ENCODE results near the gene SLC17A7. TPM values are rescaled to one million over a fixed set of nuclear protein-coding genes. Genes with fewer than 3 reads are reported as not detected.
A peak's percentile ranks its signal among the peaks of the same experiment; 100 is the strongest.

SLC17A7 gene
- total and polyA plus RNA-seq, 9 of the 15 experiments (the other 6 are each of a cell fraction or from before 2014, with no cell fraction given) = 1.1 to 15.7 (median 2.4) TPM

DNA sequence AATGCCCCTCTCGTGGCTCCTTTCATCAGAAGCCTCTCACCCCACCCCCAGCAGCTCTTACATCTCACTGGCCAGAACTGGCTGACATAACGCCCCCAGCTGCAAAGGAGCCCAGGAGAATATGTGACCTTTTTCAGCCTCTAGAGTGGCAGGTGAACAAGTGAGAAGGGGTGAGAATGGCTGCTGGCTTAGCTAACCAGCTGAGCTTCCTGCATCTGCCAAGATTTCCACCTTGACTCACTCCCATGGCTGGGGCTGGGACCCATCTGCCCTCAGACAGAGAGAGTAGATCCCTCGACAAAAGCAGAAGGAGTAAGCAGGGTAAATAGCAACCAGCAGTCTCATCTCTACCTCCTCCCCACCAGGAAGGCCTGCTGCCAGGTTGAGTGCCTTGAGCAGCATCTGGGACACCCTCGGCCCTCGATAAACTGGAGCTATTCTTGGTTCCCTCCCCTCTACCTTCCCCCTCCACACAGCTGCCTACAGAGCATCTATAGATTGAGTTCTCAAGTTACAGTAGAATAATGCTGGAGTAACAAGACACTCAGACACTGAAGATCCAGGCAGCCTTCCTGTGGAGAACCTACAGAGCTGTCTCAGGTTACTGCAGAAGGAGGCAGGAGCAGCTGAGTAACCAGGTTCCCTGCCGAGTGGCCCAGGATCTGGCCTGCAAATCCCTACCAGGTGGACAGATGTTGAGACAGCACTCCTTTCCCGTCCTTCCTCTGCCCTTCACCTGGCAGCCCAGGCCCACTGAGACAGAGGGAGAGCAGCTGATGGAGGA is 37.7 kb downstream of the SLC17A7 start (continued):
- no peak for TF ChIP-seq FIP1L1 (IDR thresholded peaks at IDR 0.05; ENCODE audit: low read depth, low read length, poor library complexity, severe bottlenecking)
- peak in 1 of 2 experiments; percentile 46; a peak in 1 of 4 replicates for TF ChIP-seq FOXA3 (CRISPR knock-in tag; conservative IDR thresholded peaks at IDR 0.05 in 1 of 2, IDR thresholded peaks at IDR 0.05 in 1 of 2)
- no peak for TF ChIP-seq CBX1 (IDR thresholded peaks at IDR 0.05; ENCODE audit: low read depth)
- TF ChIP-seq, protein P1, sequence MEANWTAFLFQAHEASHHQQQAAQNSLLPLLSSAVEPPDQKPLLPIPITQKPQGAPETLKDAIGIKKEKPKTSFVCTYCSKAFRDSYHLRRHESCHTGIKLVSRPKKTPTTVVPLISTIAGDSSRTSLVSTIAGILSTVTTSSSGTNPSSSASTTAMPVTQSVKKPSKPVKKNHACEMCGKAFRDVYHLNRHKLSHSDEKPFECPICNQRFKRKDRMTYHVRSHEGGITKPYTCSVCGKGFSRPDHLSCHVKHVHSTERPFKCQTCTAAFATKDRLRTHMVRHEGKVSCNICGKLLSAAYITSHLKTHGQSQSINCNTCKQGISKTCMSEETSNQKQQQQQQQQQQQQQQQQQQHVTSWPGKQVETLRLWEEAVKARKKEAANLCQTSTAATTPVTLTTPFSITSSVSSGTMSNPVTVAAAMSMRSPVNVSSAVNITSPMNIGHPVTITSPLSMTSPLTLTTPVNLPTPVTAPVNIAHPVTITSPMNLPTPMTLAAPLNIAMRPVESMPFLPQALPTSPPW (CRISPR knock-in tag; IDR thresholded peaks at IDR 0.05) = no peak
- no peak for TF ChIP-seq ZBTB49 (CRISPR knock-in tag; IDR thresholded peaks at IDR 0.05; ENCODE audit: borderline replicate concordance)
- no peak for TF ChIP-seq ZNF217 (CRISPR knock-in tag; IDR thresholded peaks at IDR 0.05)
- TF ChIP-seq RBBP5 (IDR thresholded peaks at IDR 0.05; ENCODE audit: borderline replicate concordance, insufficient read depth, low read length, poor library complexity, severe bottlenecking) = peak; percentile 28
- TF ChIP-seq, protein P2, sequence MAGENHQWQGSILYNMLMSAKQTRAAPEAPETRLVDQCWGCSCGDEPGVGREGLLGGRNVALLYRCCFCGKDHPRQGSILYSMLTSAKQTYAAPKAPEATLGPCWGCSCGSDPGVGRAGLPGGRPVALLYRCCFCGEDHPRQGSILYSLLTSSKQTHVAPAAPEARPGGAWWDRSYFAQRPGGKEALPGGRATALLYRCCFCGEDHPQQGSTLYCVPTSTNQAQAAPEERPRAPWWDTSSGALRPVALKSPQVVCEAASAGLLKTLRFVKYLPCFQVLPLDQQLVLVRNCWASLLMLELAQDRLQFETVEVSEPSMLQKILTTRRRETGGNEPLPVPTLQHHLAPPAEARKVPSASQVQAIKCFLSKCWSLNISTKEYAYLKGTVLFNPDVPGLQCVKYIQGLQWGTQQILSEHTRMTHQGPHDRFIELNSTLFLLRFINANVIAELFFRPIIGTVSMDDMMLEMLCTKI (IDR thresholded peaks at IDR 0.05; ENCODE audit: partially characterized antibody) = no peak
- no peak for TF ChIP-seq PHF20 (IDR thresholded peaks at IDR 0.05; ENCODE audit: partially characterized antibody)
- no peak for TF ChIP-seq YBX1 (IDR thresholded peaks at IDR 0.05)
- no peak for TF ChIP-seq ZNF644 (tag; IDR thresholded peaks at IDR 0.05; ENCODE audit: low read depth)
- TF ChIP-seq CTBP1 (IDR thresholded peaks at IDR 0.05; ENCODE audit: borderline replicate concordance) = 0 out of 2 replicates have a peak, but pooled peaks have one; percentile 41
- no peak for TF ChIP-seq ZNF699 (CRISPR knock-in tag; IDR thresholded peaks at IDR 0.05; ENCODE audit: insufficient replicate concordance)
- no peak for TF ChIP-seq ZNF444 (CRISPR knock-in tag; IDR thresholded peaks at IDR 0.05)
- no peak for TF ChIP-seq OTX1 (CRISPR knock-in tag; IDR thresholded peaks at IDR 0.05)
- TF ChIP-seq SMARCC2 (IDR thresholded peaks at IDR 0.05; ENCODE audit: low read depth) = no peak
- no peak for TF ChIP-seq NBN (IDR thresholded peaks at IDR 0.05; ENCODE audit: low read depth)
- TF ChIP-seq ZNF668 (CRISPR knock-in tag; IDR thresholded peaks at IDR 0.05) = no peak
